H9 (cell line): Measurements from ENCODE around the gene TENM4. TPM values are rescaled to one million over a fixed set of nuclear protein-coding genes. Genes with fewer than 3 reads are reported as not detected.

Experiments
- DNase-seq: peaks from one replicate; pipeline ENCODE4 v3.0.0-alpha.2; 2017
- H2AFZ ChIP-seq: one replicate; pipeline ENCODE4 v1.6.1; 2013; ENCODE audit warnings: mild to moderate bottlenecking, low read length, control low read depth, moderate library complexity
- H2AK5ac ChIP-seq: 2 replicates; pipeline ENCODE4 v1.6.1; 2013; ENCODE audit warnings: low read length, control low read depth, mixed read lengths; ENCODE audit not compliant: insufficient read length
- H2BK120ac ChIP-seq: one replicate; pipeline ENCODE4 v1.6.1; 2013; ENCODE audit warnings: low read depth, mild to moderate bottlenecking, low read length, control low read depth, inconsistent platforms; ENCODE audit not compliant: poor library complexity, severe bottlenecking
- H2BK12ac ChIP-seq: 2 replicates; pipeline ENCODE4 v1.6.1; 2013; ENCODE audit warnings: low read length, control low read depth, mixed read lengths, low read depth; ENCODE audit not compliant: insufficient read length
- H2BK15ac ChIP-seq: 2 replicates; pipeline ENCODE4 v1.6.1; 2013; ENCODE audit warnings: low read depth, low read length, control low read depth
- H2BK20ac ChIP-seq: one replicate; pipeline ENCODE4 v1.6.1; 2013; ENCODE audit warnings: low read depth, mild to moderate bottlenecking, low read length, control low read depth, inconsistent platforms; ENCODE audit not compliant: poor library complexity, severe bottlenecking
- H2BK5ac ChIP-seq: 2 replicates; pipeline ENCODE4 v1.6.1; 2013; ENCODE audit warnings: low read length, control low read depth, mixed read lengths; ENCODE audit not compliant: insufficient read length
- H3K14ac ChIP-seq: 2 replicates; pipeline ENCODE4 v1.6.1; 2013; ENCODE audit warnings: low read length, control low read depth; ENCODE audit not compliant: insufficient read depth
- H3K18ac ChIP-seq: 2 replicates; pipeline ENCODE4 v1.6.1; 2013; ENCODE audit warnings: low read depth, mild to moderate bottlenecking, mixed read lengths, low read length, control low read depth; ENCODE audit not compliant: insufficient read length
- H3K23ac ChIP-seq: 2 replicates; pipeline ENCODE4 v1.6.1; 2013; ENCODE audit warnings: low read length, control low read depth, mixed read lengths, low read depth; ENCODE audit not compliant: insufficient read length
- H3K23me2 ChIP-seq: 2 replicates; pipeline ENCODE4 v1.6.1; 2013; ENCODE audit warnings: low read depth, mild to moderate bottlenecking, mixed read lengths, low read length, control low read depth; ENCODE audit not compliant: insufficient read length, poor library complexity, severe bottlenecking
- H3K27ac ChIP-seq: 2 replicates; pipeline ENCODE4 v1.5.1; 2013; ENCODE audit warnings: low read length, control low read depth, mixed read lengths, low read depth; ENCODE audit not compliant: insufficient read length
- H3K27me3 ChIP-seq: 2 replicates; pipeline ENCODE4 v1.6.1; 2013; ENCODE audit warnings: low read length, control low read depth, inconsistent platforms; ENCODE audit not compliant: insufficient read depth
- H3K4ac ChIP-seq: 2 replicates; pipeline ENCODE4 v1.6.1; 2013; ENCODE audit warnings: low read depth, mild to moderate bottlenecking, control low read depth, inconsistent platforms, low read length, moderate library complexity
- H3K4me1 ChIP-seq: 2 replicates; pipeline ENCODE4 v1.6.1; 2013; ENCODE audit warnings: low read length, control low read depth, inconsistent platforms; ENCODE audit not compliant: insufficient read depth
- H3K4me2 ChIP-seq: 2 replicates; pipeline ENCODE4 v1.6.1; 2013; ENCODE audit warnings: low read length, control low read depth, mixed read lengths; ENCODE audit not compliant: insufficient read length, insufficient read depth
- H3K56ac ChIP-seq: 2 replicates; pipeline ENCODE4 v1.6.1; 2013; ENCODE audit warnings: low read depth, mild to moderate bottlenecking, mixed read lengths, low read length, control low read depth; ENCODE audit not compliant: insufficient read length
- H3K79me1 ChIP-seq: 2 replicates; pipeline ENCODE4 v1.6.1; 2013; ENCODE audit warnings: low read depth, mild to moderate bottlenecking, moderate library complexity, low read length, control low read depth, inconsistent platforms; ENCODE audit not compliant: insufficient read depth, poor library complexity, severe bottlenecking
- H3K79me2 ChIP-seq: 2 replicates; pipeline ENCODE4 v1.6.1; 2013; ENCODE audit warnings: low read length, control low read depth, inconsistent platforms; ENCODE audit not compliant: insufficient read depth
- H3K9ac ChIP-seq: 2 replicates; pipeline ENCODE4 v1.6.1; 2013; ENCODE audit warnings: low read length, control low read depth, mixed read lengths; ENCODE audit not compliant: insufficient read length; ENCODE audit errors: extremely low read depth
- H3K9me3 ChIP-seq: one replicate; pipeline ENCODE4 v1.6.1; 2013; ENCODE audit warnings: low read depth, low read length, inconsistent platforms; ENCODE audit not compliant: control insufficient read depth
- H3T11ph ChIP-seq: one replicate; pipeline ENCODE4 v1.6.1; 2013; ENCODE audit warnings: mild to moderate bottlenecking, low read length, control low read depth, inconsistent platforms
- H4K20me1 ChIP-seq: one replicate; pipeline ENCODE4 v1.6.1; 2013; ENCODE audit not compliant: control insufficient read depth, insufficient read length, insufficient read depth
- H4K5ac ChIP-seq: 2 replicates; pipeline ENCODE4 v1.6.1; 2013; ENCODE audit warnings: low read depth, mild to moderate bottlenecking, mixed read lengths, low read length, control low read depth; ENCODE audit not compliant: insufficient read length
- H4K8ac ChIP-seq: replicated peaks from 2 replicates; pipeline ENCODE4 v1.6.1; 2013; ENCODE audit warnings: low read length, control low read depth, mixed read lengths, low read depth; ENCODE audit not compliant: insufficient read length
- H4K91ac ChIP-seq: 2 replicates; pipeline ENCODE4 v1.6.1; 2013; ENCODE audit warnings: low read depth, mild to moderate bottlenecking, moderate library complexity, mixed read lengths, low read length, control low read depth; ENCODE audit not compliant: insufficient read length
- H3K27ac Mint-ChIP-seq, 3 experiments: 2 replicates in 2 of 3; 3 replicates in 1 of 3; pipeline ENCODE4 v1.8.0; 2020 to 2021; ENCODE audit warnings: mixed read lengths in 3 of 3, mild to moderate bottlenecking in 1 of 3, moderate library complexity in 1 of 3
- H3K27me3 Mint-ChIP-seq: 2 replicates; pipeline ENCODE4 v1.8.0; 2021; ENCODE audit warnings: low read depth, mild to moderate bottlenecking, moderate library complexity, mixed read lengths
- H3K36me3 Mint-ChIP-seq, 3 experiments: 2 replicates in 2 of 3; 3 replicates in 1 of 3; pipeline ENCODE4 v1.8.0; 2020 to 2021; ENCODE audit warnings: low read depth in 3 of 3, mixed read lengths in 3 of 3; ENCODE audit not compliant: insufficient read depth in 1 of 3
- H3K4me1 Mint-ChIP-seq, 2 experiments: 2 replicates each; pipeline ENCODE4 v1.8.0; 2020; ENCODE audit warnings: mixed read lengths in 2 of 2
- H3K4me3 Mint-ChIP-seq, 2 experiments: 2 replicates in 1 of 2; 3 replicates in 1 of 2; pipeline ENCODE4 v1.8.0; 2020 to 2021; ENCODE audit warnings: mild to moderate bottlenecking in 2 of 2, mixed read lengths in 2 of 2, moderate library complexity in 1 of 2
- H3K9me3 Mint-ChIP-seq, 2 experiments: 2 replicates in 1 of 2; 3 replicates in 1 of 2; pipeline ENCODE4 v1.8.0; 2020; ENCODE audit warnings: mild to moderate bottlenecking in 2 of 2, mixed read lengths in 2 of 2, moderate library complexity in 1 of 2
- WGBS: extraction: QIAGEN DNeasy Blood & Tissue Kit; methylation state at CpG from one replicate; pipeline ENCODE4 v1.1.7; 2013; ENCODE audit warnings: missing lambda C conversion rate, low lambda C conversion rate, mixed read lengths; ENCODE audit not compliant: insufficient read length; ENCODE audit errors: extremely low coverage; 5-methylcytosine and 5-hydroxymethylcytosine counted together
- total RNA-seq: library from RNA; stranded (reverse); gene quantifications from 2 replicates; pipeline ENCODE4 v1.2.1, GENCODE V29; 2021
- TF ChIP-seq, protein P1 (sequence below): fragments of 200-600 bp; sonication (generic); conservative IDR thresholded peaks from 3 replicates; pipeline ENCODE4 v1.8.0; 2021; ENCODE audit warnings: antibody characterized with exemption, mild to moderate bottlenecking

TENM4 gene
- total RNA-seq, 1 experiment from 2014 or later, result 4.6 TPM

- Histone ChIP-seq H4K5ac (no peak overlapping the region), H3T11ph (no peak overlapping the region), H2BK20ac (no peak overlapping the region), H3K23ac (no peak overlapping the region), H2BK12ac (no peak overlapping the region), H2AK5ac (no peak overlapping the region), H2BK120ac (no peak overlapping the region), H3K23me2 (no peaks in the 10 kb centered on the region), H3K27ac (no peak overlapping the region), H3K27me3 (no peaks in the 10 kb centered on the region), H3K4me1 (peaks cover 13% of the 10 kb centered on the region), H3K79me2 (no peaks in the 10 kb centered on the region), H3K9ac (no peak overlapping the region), H3K9me3 (no peaks in the 10 kb centered on the region), H3K18ac (no peak overlapping the region), H4K91ac (no peak overlapping the region), H3K14ac (no peak overlapping the region), H3K4ac (no peak overlapping the region), H3K79me1 (no peaks in the 10 kb centered on the region), H4K20me1 (no peaks in the 10 kb centered on the region), H3K56ac (no peak overlapping the region), H4K8ac (no peak overlapping the region), H2BK15ac (no peak overlapping the region), H2AFZ (no peak overlapping the region), H2BK5ac (no peak overlapping the region), H3K4me2 (no peak overlapping the region)
- TF ChIP-seq, protein P1, sequence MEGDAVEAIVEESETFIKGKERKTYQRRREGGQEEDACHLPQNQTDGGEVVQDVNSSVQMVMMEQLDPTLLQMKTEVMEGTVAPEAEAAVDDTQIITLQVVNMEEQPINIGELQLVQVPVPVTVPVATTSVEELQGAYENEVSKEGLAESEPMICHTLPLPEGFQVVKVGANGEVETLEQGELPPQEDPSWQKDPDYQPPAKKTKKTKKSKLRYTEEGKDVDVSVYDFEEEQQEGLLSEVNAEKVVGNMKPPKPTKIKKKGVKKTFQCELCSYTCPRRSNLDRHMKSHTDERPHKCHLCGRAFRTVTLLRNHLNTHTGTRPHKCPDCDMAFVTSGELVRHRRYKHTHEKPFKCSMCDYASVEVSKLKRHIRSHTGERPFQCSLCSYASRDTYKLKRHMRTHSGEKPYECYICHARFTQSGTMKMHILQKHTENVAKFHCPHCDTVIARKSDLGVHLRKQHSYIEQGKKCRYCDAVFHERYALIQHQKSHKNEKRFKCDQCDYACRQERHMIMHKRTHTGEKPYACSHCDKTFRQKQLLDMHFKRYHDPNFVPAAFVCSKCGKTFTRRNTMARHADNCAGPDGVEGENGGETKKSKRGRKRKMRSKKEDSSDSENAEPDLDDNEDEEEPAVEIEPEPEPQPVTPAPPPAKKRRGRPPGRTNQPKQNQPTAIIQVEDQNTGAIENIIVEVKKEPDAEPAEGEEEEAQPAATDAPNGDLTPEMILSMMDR, result no peak
- H3K27ac Mint-ChIP-seq, result no peak overlapping the region
- DNase-seq, result no peak
- WGBS, result no CpG with 5 or more reads among the region's 2 CpGs
- peaks cover 39 to 44% of the 10 kb centered on the region in 2 experiments for H3K4me1 Mint-ChIP-seq
- no peak overlapping the region for H3K4me3 Mint-ChIP-seq
- H3K9me3 Mint-ChIP-seq, result no peaks in the 10 kb centered on the region
- H3K27me3 Mint-ChIP-seq, result peaks cover 9% of the 10 kb centered on the region
- no peaks in the 10 kb centered on the region for H3K36me3 Mint-ChIP-seq
Measured at GRCh38 chr11:79487412-79487811, 46.6 kb upstream of the TENM4 start.
